C4-2B (cell line): Measurements from ENCODE around the gene ZAP70.

Experiments used
- CTCF ChIP-seq: fragments of 450-650 bp; conservative IDR thresholded peaks from 2 replicates; pipeline ENCODE4 v1.5.1; 2017; ENCODE audit warnings: mild to moderate bottlenecking
- ZFX ChIP-seq: fragments of 450-650 bp; IDR thresholded peaks from 2 replicates; pipeline ENCODE4 v1.6.1; 2017

- no peak for TF ChIP-seq CTCF
- TF ChIP-seq ZFX: no peak
These were observed 582 bp upstream of the ZAP70 start for GRCh38 chr2:97712693-97713295.
